Lung (tissue), 12 donors: ENCODE results near the gene SH2D7. TPM values are rescaled to one million over a fixed set of nuclear protein-coding genes. Genes with fewer than 3 reads are reported as not detected.
A peak's percentile ranks its signal among the peaks of the same experiment; 100 is the strongest.

Source experiments
- ATAC-seq: fragments of 200-7000 bp; cut with Tn5 transposase; one replicate; pipeline ENCODE4 v1.9.1; 2020; ENCODE audit warnings: moderate number of reproducible peaks; ENCODE audit not compliant: insufficient read depth, low FRiP score
- DNase-seq, 3 donors: peaks; one replicate each; pipeline ENCODE4 v3.0.0-alpha.2; 2013 to 2017
- H3K27ac ChIP-seq, 2 donors: one replicate each; pipeline ENCODE4 v1.5.1; 2013; ENCODE audit warnings: mild to moderate bottlenecking in 2 of 2, moderate library complexity in 2 of 2, control low read depth in 1 of 2, inconsistent platforms in 1 of 2, low read depth in 1 of 2, low read length in 1 of 2
- H3K27me3 ChIP-seq, 3 donors: one replicate each; pipeline ENCODE4 v1.5.1; 2013; ENCODE audit warnings: low read length in 2 of 3; ENCODE audit not compliant: control insufficient read depth in 3 of 3, insufficient read depth in 3 of 3
- H3K36me3 ChIP-seq, 4 donors: one replicate each; pipeline ENCODE4 v1.5.1; 2013; ENCODE audit warnings: low read length in 4 of 4, mild to moderate bottlenecking in 1 of 4, moderate library complexity in 1 of 4; ENCODE audit not compliant: control insufficient read depth in 4 of 4, insufficient read depth in 4 of 4
- H3K4me1 ChIP-seq, 5 donors: one replicate each; pipeline ENCODE4 v1.5.1; 2013; ENCODE audit warnings: low read length in 5 of 5, mild to moderate bottlenecking in 2 of 5, moderate library complexity in 1 of 5; ENCODE audit not compliant: control insufficient read depth in 5 of 5, insufficient read depth in 5 of 5
- H3K4me3 ChIP-seq: one replicate; pipeline ENCODE4 v1.5.1; 2013; ENCODE audit warnings: mild to moderate bottlenecking, control low read depth, moderate library complexity
- H3K9ac ChIP-seq, 2 donors: one replicate each; pipeline ENCODE4 v1.5.1; 2013; ENCODE audit warnings: low read length in 2 of 2, control low read depth in 1 of 2; ENCODE audit not compliant: insufficient read depth in 1 of 2
- H3K9me3 ChIP-seq, 4 donors: one replicate each; pipeline ENCODE4 v1.5.1; 2013; ENCODE audit warnings: low read length in 3 of 4, mild to moderate bottlenecking in 1 of 4, moderate library complexity in 1 of 4; ENCODE audit not compliant: control insufficient read depth in 4 of 4, insufficient read depth in 3 of 4
- WGBS, 2 donors: extraction: QIAGEN DNeasy Blood & Tissue Kit; methylation state at CpG; one replicate each; pipeline ENCODE4 v1.1.7; 2013; 5-methylcytosine and 5-hydroxymethylcytosine counted together
- polyA plus RNA-seq, 2 donors: library from polyadenylated mRNA; stranded (reverse); fragments of 200-250 nt; gene quantifications; one replicate each; pipeline ENCODE4 v1.2.1, GENCODE V29; 2013
- total RNA-seq, 2 donors: library from RNA; depleted of rRNA in 1 of 2; stranded (reverse); fragments of >200 nt in 1 of 2; gene quantifications; one replicate each; pipeline ENCODE4 v1.2.1, GENCODE V29; 2014 to 2021
- TF ChIP-seq, protein P1 (sequence below): IDR thresholded peaks from 2 replicates; pipeline ENCODE4 v1.5.1; 2012; ENCODE audit warnings: mild to moderate bottlenecking; ENCODE audit errors: control extremely low read depth, extremely low read depth
- donor health status: control.
- donor health status: control.
- donor health status: Bipolar disorder and iron deficiency.
- donor health status: healthy.
- donor health status: DM: yes; HTN: yes; CAD: no.

Gene SH2D7
- total and polyA plus RNA-seq, 4 donors = 0.04 to 0.25 TPM; not detected in 2

DNA sequence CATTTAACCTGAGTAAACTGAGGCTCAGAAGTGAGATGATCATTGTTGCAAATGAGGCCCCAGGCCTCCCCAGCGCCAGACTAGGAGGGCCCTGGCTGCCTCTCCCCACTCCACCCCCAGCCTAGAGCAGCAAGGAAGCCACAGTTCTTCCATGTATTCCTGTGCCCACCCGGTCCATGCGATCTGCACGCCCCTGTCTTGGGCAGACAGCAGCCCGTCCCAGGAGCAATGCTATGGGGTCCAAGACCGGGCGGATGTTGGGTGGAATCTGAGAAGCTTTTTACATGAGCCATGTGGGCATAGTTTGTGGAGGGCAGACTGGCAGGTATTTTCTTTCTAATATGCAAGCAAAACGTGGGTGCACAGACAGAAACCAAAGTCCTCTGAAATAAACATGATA lies 15.1 kb downstream of the SH2D7 start:
- no peak overlapping the region for H3K9ac ChIP-seq
- H3K4me3 ChIP-seq = no peak overlapping the region
- ATAC-seq (no peak), DNase-seq (no peak)
- WGBS, 2 donors = 94 to 98% methylated on average over 8 of the region's 8 CpGs
- H3K27me3 ChIP-seq = no peaks in the 10 kb centered on the region
- TF ChIP-seq, protein P1, sequence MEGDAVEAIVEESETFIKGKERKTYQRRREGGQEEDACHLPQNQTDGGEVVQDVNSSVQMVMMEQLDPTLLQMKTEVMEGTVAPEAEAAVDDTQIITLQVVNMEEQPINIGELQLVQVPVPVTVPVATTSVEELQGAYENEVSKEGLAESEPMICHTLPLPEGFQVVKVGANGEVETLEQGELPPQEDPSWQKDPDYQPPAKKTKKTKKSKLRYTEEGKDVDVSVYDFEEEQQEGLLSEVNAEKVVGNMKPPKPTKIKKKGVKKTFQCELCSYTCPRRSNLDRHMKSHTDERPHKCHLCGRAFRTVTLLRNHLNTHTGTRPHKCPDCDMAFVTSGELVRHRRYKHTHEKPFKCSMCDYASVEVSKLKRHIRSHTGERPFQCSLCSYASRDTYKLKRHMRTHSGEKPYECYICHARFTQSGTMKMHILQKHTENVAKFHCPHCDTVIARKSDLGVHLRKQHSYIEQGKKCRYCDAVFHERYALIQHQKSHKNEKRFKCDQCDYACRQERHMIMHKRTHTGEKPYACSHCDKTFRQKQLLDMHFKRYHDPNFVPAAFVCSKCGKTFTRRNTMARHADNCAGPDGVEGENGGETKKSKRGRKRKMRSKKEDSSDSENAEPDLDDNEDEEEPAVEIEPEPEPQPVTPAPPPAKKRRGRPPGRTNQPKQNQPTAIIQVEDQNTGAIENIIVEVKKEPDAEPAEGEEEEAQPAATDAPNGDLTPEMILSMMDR = no peak
- peaks cover 0 to 5% (median 0%) of the 10 kb centered on the region in 4 donors for H3K36me3 ChIP-seq
- no peak overlapping the region for H3K27ac ChIP-seq
- H3K4me1 ChIP-seq = peaks cover 0 to 6% (median 4%) of the 10 kb centered on the region in 5 donors
- no peaks in the 10 kb centered on the region for H3K9me3 ChIP-seq

DNA sequence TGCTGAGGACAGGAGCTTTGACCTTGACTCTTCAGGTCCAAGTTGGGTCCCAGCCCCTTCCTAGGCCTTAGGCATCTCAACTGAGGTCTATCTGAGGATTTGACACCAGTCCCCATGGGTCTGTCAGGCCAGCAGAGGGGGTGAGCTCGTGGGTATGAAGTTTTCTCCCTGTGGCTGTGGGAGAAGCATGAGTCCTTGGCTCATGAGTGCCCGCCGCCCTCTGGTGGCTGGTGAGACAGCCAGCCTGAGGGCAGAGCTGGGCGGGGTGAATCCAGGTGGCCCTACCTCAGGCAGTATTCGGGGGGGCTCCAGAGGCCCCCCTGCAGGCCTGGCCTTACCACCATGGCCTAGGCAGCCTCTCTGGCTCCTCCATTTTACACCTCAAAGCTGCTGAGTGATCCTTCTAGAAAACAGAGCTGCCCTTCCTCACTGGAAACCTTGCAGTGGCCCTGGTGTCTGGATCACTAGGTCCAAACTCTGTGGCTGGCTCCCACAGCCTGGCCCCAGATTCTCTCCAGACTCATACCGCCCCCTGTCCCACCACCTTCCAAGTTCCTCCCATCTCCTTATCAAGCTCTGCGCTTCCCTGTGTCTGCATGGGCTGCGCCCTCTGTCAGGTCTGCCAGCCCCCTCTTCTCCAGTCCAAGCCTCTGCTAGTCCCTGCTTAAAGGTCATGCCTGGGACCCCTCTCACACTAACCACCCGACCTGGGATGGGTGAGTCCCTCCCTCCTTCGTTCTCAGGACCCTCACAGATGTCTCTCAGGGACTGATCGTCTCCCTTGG lies 16.1 kb downstream of the SH2D7 start:
- Histone ChIP-seq H3K4me1 (peaks cover 0 to 6% (median under 1%) of the 10 kb centered on the region in 5 donors), H3K27me3 (no peaks in the 10 kb centered on the region), H3K4me3 (no peak overlapping the region), H3K36me3 (peaks cover 0 to 5% (median 0%) of the 10 kb centered on the region in 4 donors), H3K27ac (no peak overlapping the region), H3K9ac (no peak overlapping the region), H3K9me3 (no peaks in the 10 kb centered on the region)
- ATAC-seq (peak; percentile 77), DNase-seq (peak; percentile 81 to 84 (median 81))
- TF ChIP-seq, protein P1 = peak; percentile 97
- WGBS, 2 donors = 38 to 40% methylated on average over 11 of the region's 11 CpGs

DNA sequence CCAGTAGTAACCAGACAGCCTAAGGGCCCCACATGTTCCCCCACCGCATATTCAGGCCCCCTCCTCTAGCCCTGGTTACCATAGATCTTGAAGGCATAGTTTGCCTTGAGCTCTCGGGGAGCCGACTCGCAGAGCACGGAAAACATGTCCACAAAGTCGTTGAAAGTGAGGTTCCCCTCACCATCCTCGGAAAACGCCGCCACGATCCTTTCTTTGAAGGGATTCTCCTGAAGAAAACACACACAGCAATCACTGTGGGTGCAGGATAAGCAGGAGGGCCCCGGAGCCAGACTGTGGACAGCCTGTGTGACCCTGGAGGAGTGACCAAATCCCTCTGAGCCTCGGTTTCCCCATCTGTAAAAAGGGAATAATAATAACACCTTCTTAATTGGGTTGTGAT lies 16.8 kb downstream of the SH2D7 start:
- Histone ChIP-seq H3K9ac (no peak overlapping the region), H3K4me3 (no peak overlapping the region), H3K27ac (no peak overlapping the region), H3K27me3 (no peaks in the 10 kb centered on the region), H3K36me3 (peaks cover 0 to 5% (median 0%) of the 10 kb centered on the region in 4 donors), H3K4me1 (peaks cover 0 to 2% (median 0%) of the 10 kb centered on the region in 5 donors), H3K9me3 (no peaks in the 10 kb centered on the region)
- TF ChIP-seq, protein P1 = no peak
- ATAC-seq (no peak), DNase-seq (no peak)
- 93% methylated on average over 12 of the region's 12 CpGs for WGBS, 2 donors
